SK-N-SH (cell line): Measurements from ENCODE around the gene STMND1. TPM values are rescaled to one million over a fixed set of nuclear protein-coding genes. Genes with fewer than 3 reads are reported as not detected.

Experiments used
- polyA plus RNA-seq, 3 experiments: library from polyadenylated mRNA; depleted of rRNA; stranded (reverse); fragments of >200 nt; gene quantifications; 2 replicates each; pipeline ENCODE4 v1.2.3, GENCODE V29; 2012

Gene STMND1
- polyA plus RNA-seq, 1 of the 3 experiments (the other 2 are of a cell fraction) = not detected

Other genes with a start within 250 kb of the STMND1 start
- gene RBM24, start 179.3 kb downstream of the STMND1 start, polyA plus RNA-seq (2012; rRNA removed) = 0.19 and 0.20 TPM in 2 replicates